Heart left ventricle (tissue), 13 donors: ENCODE results near the gene POU3F3.

Experiments
- POLR2A ChIP-seq, 2 donors: fragments of 450-650 bp; IDR thresholded peaks; one replicate each; pipeline ENCODE4 v1.6.1; 2017; ENCODE audit warnings: antibody characterized with exemption in 2 of 2, mild to moderate bottlenecking in 2 of 2, moderate library complexity in 2 of 2
- TF ChIP-seq, protein P1 (sequence below), 12 donors: fragments of 200-600 bp; sonication (generic) in 4 of 12; IDR thresholded peaks; one replicate each; pipeline versions ENCODE4 v1.5.0 to v1.8.0; 2018 to 2022; ENCODE audit warnings: antibody characterized with exemption in 12 of 12, mild to moderate bottlenecking in 5 of 12
- donor health status: ischemic (EF 13 %, LVEDD 7.1; RV severe dilation, severe dysfunction).
- donor health status: DM: no; HTN: yes; CAD: no.
- donor health status: DM: no; HTN: no; CAD: no.
- donor health status: ischemic (EF 25% LVEDD 6.9; RV normal size, moderate dysfunction).
- donor health status: ischemic (EF 25% LVEDD 5.7; RV mildly dilated, moderate dysfunction).
- donor health status: ischemic (EF 35%, LVEDD 5.7; RV mildly dilated, moderate dysfunction).
- donor health status: nonischemic (EF 11% LVEDD 7.7; RV severe dilation, severe dysfunction).
- donor health status: DM: yes; HTN: yes; CAD: no.
- donor health status: PGD.
- donor health status: ischemic (EF 29% LVEDD 5.4; RV normal size, mild dysfunction).
- donor health status: nonischemic (EF 23%, LVEDD 6.1; RV moderate dilation, normal function).

DNA sequence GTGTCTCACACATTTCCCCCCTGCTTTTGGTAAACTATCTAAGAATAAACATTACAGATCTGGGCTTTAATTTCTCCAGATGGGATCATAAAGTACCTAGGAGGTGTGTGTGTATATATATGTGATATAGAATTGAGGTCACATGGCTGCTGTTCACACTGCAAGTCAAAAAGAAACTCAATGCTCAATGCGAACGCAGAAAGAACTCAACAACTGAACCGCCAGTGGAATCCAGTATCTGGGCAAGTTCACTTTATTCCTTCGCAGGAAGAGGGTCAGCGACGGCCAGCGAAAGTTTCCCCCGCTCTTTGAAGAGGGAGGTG lies 17.7 kb downstream of the POU3F3 start:
- TF ChIP-seq, protein P1, sequence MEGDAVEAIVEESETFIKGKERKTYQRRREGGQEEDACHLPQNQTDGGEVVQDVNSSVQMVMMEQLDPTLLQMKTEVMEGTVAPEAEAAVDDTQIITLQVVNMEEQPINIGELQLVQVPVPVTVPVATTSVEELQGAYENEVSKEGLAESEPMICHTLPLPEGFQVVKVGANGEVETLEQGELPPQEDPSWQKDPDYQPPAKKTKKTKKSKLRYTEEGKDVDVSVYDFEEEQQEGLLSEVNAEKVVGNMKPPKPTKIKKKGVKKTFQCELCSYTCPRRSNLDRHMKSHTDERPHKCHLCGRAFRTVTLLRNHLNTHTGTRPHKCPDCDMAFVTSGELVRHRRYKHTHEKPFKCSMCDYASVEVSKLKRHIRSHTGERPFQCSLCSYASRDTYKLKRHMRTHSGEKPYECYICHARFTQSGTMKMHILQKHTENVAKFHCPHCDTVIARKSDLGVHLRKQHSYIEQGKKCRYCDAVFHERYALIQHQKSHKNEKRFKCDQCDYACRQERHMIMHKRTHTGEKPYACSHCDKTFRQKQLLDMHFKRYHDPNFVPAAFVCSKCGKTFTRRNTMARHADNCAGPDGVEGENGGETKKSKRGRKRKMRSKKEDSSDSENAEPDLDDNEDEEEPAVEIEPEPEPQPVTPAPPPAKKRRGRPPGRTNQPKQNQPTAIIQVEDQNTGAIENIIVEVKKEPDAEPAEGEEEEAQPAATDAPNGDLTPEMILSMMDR (IDR thresholded peaks at IDR 0.05): no peak
- TF ChIP-seq POLR2A (IDR thresholded peaks at IDR 0.05): no peak
